HepG2 (cell line): ENCODE results near the gene RGS2. TPM values are rescaled to one million over a fixed set of nuclear protein-coding genes. Genes with fewer than 3 reads are reported as not detected.

ENCODE experiments used
- ATAC-seq: fragments of 200-7000 bp; cut with Tn5 transposase; 3 replicates; pipeline ENCODE4 v1.9.1; 2020; ENCODE audit warnings: mild to moderate bottlenecking, moderate library complexity
- BruUV-seq: library from RNA; stranded (reverse); fragments of 400-500 nt; replicated peaks from 2 replicates; lab custom pipeline; 2021; lab: Mats Ljungman, UMichigan
- CTCF ChIA-PET: fragments of 300-600 bp; formaldehyde crosslinking; extraction: SDS; loops from one replicate; lab custom pipeline; 2021; ENCODE audit warnings: low total read pairs, inconsistent platforms, low intra/inter-chr PET ratio; lab: Yijun Ruan, JAX
- POLR2A ChIA-PET: fragments of 350-600 bp; sonication (Branson Sonifier 250); formaldehyde crosslinking; loops from one replicate; lab custom pipeline; 2020; ENCODE audit warnings: antibody characterized with exemption, inconsistent platforms; lab: Yijun Ruan, JAX
- DNase-seq: peaks from one replicate; pipeline ENCODE4 v3.0.0-alpha.2; 2015; ENCODE audit warnings: low spot score
- FAIRE-seq: peaks from 3 replicates; lab custom pipeline; 2011; peaks lifted over from hg19 to GRCh38; lab: Jason Lieb, UNC
- H2AFZ ChIP-seq: one replicate; pipeline ENCODE4 v1.6.1; 2011; ENCODE audit warnings: low read length, inconsistent platforms
- H3K27ac ChIP-seq: fragments of 300-600 bp; 3 replicates; pipeline ENCODE4 v1.8.0; 2011; ENCODE audit warnings: mixed run types, mild to moderate bottlenecking, mixed read lengths, low read length, inconsistent platforms; ENCODE audit not compliant: insufficient read depth; ENCODE audit errors: extremely low read length
- H3K27me3 ChIP-seq, 2 experiments: fragments of 200-600 bp in 1 of 2; 2 replicates in 1 of 2; 3 replicates in 1 of 2; pipeline versions ENCODE4 v1.6.0 to v1.8.0; 2011; ENCODE audit warnings: low read length in 2 of 2, mild to moderate bottlenecking in 2 of 2, moderate library complexity in 2 of 2, inconsistent platforms in 1 of 2; ENCODE audit not compliant: insufficient read depth in 2 of 2, control insufficient read depth in 1 of 2
- H3K36me3 ChIP-seq, 2 experiments: fragments of 200-600 bp in 1 of 2; replicated peaks in 1 of 2; 2 replicates in 1 of 2; 3 replicates in 1 of 2; pipeline versions ENCODE4 v1.5.1 to v1.8.0; 2011; ENCODE audit warnings: low read length in 2 of 2, inconsistent platforms in 1 of 2; ENCODE audit not compliant: insufficient read depth in 2 of 2, control insufficient read depth in 1 of 2
- H3K4me1 ChIP-seq: 2 replicates; pipeline ENCODE4 v1.5.1; 2012; ENCODE audit warnings: low read length, inconsistent platforms; ENCODE audit not compliant: insufficient read depth
- H3K4me2 ChIP-seq: 2 replicates; pipeline ENCODE4 v1.6.0; 2011; ENCODE audit warnings: low read depth, low read length, inconsistent platforms
- H3K4me3 ChIP-seq, 3 experiments: fragments of 200-600 bp in 1 of 3; sonication (generic), shearing (Covaris generic) in 1 of 3; replicated peaks in 1 of 3; 2 replicates each; pipeline ENCODE4 v1.5.1; 2011 to 2016; ENCODE audit warnings: low read length in 3 of 3, inconsistent platforms in 2 of 3, low read depth in 2 of 3, mild to moderate bottlenecking in 2 of 3, control low read depth in 1 of 3, mixed read lengths in 1 of 3; ENCODE audit not compliant: insufficient read depth in 1 of 3
- H3K79me2 ChIP-seq: one replicate; pipeline ENCODE4 v1.6.1; 2011; ENCODE audit warnings: low read length, inconsistent platforms; ENCODE audit not compliant: insufficient read depth
- H3K9ac ChIP-seq: 2 replicates; pipeline ENCODE4 v1.6.0; 2011; ENCODE audit warnings: mild to moderate bottlenecking, low read depth, low read length, inconsistent platforms; ENCODE audit not compliant: insufficient read depth
- H3K9me3 ChIP-seq: 2 replicates; pipeline ENCODE4 v1.5.1; 2012; ENCODE audit warnings: mild to moderate bottlenecking, low read length
- H4K20me1 ChIP-seq: 2 replicates; pipeline ENCODE4 v1.6.0; 2011; ENCODE audit warnings: inconsistent platforms, mild to moderate bottlenecking, low read length, moderate library complexity; ENCODE audit not compliant: insufficient read depth
- CHD4 ChIP-seq: fragments of 200-600 bp; sonication (generic); IDR thresholded peaks from 2 replicates; pipeline ENCODE4 v1.7.0; 2017; ENCODE audit warnings: mild to moderate bottlenecking, low read length, borderline replicate concordance
- DMTF1 ChIP-seq: sonication (generic); formaldehyde crosslinking; IDR thresholded peaks from 2 replicates; pipeline ENCODE4 v1.4.0; 2020; ENCODE audit warnings: mild to moderate bottlenecking, missing genetic modification reagents
- ELF3 ChIP-seq: IDR thresholded peaks from 2 replicates; pipeline ENCODE4 v1.6.1; 2016; ENCODE audit warnings: missing genetic modification reagents, missing compliant biosample characterization
- KLF12 ChIP-seq: sonication (generic); formaldehyde crosslinking; IDR thresholded peaks from 2 replicates; pipeline ENCODE4 v1.4.0; 2020; ENCODE audit warnings: missing genetic modification reagents, borderline replicate concordance
- PLSCR1 ChIP-seq: sonication (generic); formaldehyde crosslinking; IDR thresholded peaks from 2 replicates; pipeline ENCODE4 v1.5.0; 2020; ENCODE audit warnings: missing genetic modification reagents, mild to moderate bottlenecking, borderline replicate concordance
- POGK ChIP-seq: sonication (generic); formaldehyde crosslinking; conservative IDR thresholded peaks from 2 replicates; pipeline ENCODE4 v1.8.0; 2022; ENCODE audit warnings: mild to moderate bottlenecking, moderate library complexity, missing genetic modification reagents
- RORA ChIP-seq: sonication (generic); formaldehyde crosslinking; IDR thresholded peaks from 2 replicates; pipeline ENCODE4 v1.5.0; 2020; ENCODE audit warnings: mild to moderate bottlenecking, missing genetic modification reagents, moderate library complexity
- SALL1 ChIP-seq: sonication (generic); formaldehyde crosslinking; IDR thresholded peaks from 2 replicates; pipeline ENCODE4 v1.8.0; 2022; ENCODE audit warnings: mild to moderate bottlenecking, missing genetic modification reagents
- ZHX1 ChIP-seq: sonication (generic); formaldehyde crosslinking; IDR thresholded peaks from 2 replicates; pipeline ENCODE4 v1.8.1; 2022; ENCODE audit warnings: low read depth, mild to moderate bottlenecking, missing genetic modification reagents
- ZNF20 ChIP-seq: sonication (generic); formaldehyde crosslinking; IDR thresholded peaks from 2 replicates; pipeline ENCODE4 v1.4.0; 2020; ENCODE audit warnings: mild to moderate bottlenecking, moderate library complexity, missing genetic modification reagents
- ZNF281 ChIP-seq: sonication (generic); formaldehyde crosslinking; IDR thresholded peaks from 2 replicates; pipeline ENCODE4 v1.4.0; 2020; ENCODE audit warnings: missing genetic modification reagents, borderline replicate concordance
- ZNF83 ChIP-seq: sonication (generic); formaldehyde crosslinking; IDR thresholded peaks from 2 replicates; pipeline ENCODE4 v1.4.0; 2020; ENCODE audit warnings: missing genetic modification reagents, mild to moderate bottlenecking, borderline replicate concordance
- WGBS: methylation state at CpG from one replicate; pipeline ENCODE4 v1.1.6; 2017; ENCODE audit warnings: low lambda C conversion rate; 5-methylcytosine and 5-hydroxymethylcytosine counted together
- in situ Hi-C: cut with HindIII; loops from 2 replicates; pipeline ENCODE4 v1.10.0; 2017; ENCODE audit warnings: low pct_unique_long_range_greater_than_20kb; ENCODE audit not compliant: extremely low pct_ligation_motif_present
- intact Hi-C: fragments of 100-400 bp; cut with micrococcal nuclease; formaldehyde crosslinking; loops from one replicate; pipeline ENCODE4 v1.10.0; 2022; ENCODE audit not compliant: unreplicated experiment
- polyA plus RNA-seq, 8 experiments: library from polyadenylated mRNA; depleted of rRNA in 3 of 8; stranded (reverse) in 7 of 8; unstranded in 1 of 8; fragments of >200 nt; fragmentation: Illumina TruSeq in 4 of 8; extraction: Trizol in 4 of 8; gene quantifications; 2 replicates each; pipeline versions ENCODE4 v1.2.1 to v1.2.3, GENCODE V29; 2011 to 2016; ENCODE audit warnings: low read depth in 4 of 8, missing spikeins in 1 of 8, mixed read lengths in 1 of 8; ENCODE audit not compliant: insufficient read depth in 1 of 8
- total RNA-seq, 5 experiments: library from RNA; depleted of rRNA; stranded (reverse); fragments of >200 nt; fragmentation: Illumina TruSeq; extraction: Trizol; gene quantifications; 2 replicates each; pipeline ENCODE4 v1.2.3, GENCODE V29; 2016; ENCODE audit warnings: low read depth in 1 of 5

RGS2 gene
- total and polyA plus RNA-seq, 2 of the 13 experiments (the other 11 are each of a cell fraction or from before 2014, with no cell fraction given), result 0.64 to 1.4 TPM

- 49% methylated on average over 6 of the region's 6 CpGs for WGBS
- H3K79me2 ChIP-seq, result no peaks in the 10 kb centered on the region
- FAIRE-seq (no peak), DNase-seq (no peak), ATAC-seq (no peak; the same call in 2 of the 3 replicates)
- in situ Hi-C loops, result no loop called here
- peaks cover 0 to 4% of the 10 kb centered on the region in 2 experiments; a peak in 1 of 5 replicates for H3K27me3 ChIP-seq
- H3K36me3 ChIP-seq, result no peaks in the 10 kb centered on the region
- H2AFZ ChIP-seq, result no peak overlapping the region
- H3K9ac ChIP-seq, result no peak overlapping the region
- peaks cover 29% of the 10 kb centered on the region for H3K4me1 ChIP-seq
- no peaks in the 10 kb centered on the region for H3K9me3 ChIP-seq
- H4K20me1 ChIP-seq, result no peaks in the 10 kb centered on the region
- CTCF ChIA-PET, result no interaction called here
- POLR2A ChIA-PET, result interaction anchor here (1.0 kb wide), 1 partner anchor 247 kb away, joined by 3 read pairs; the partner anchor contains the start of gene UCHL5
- H3K4me2 ChIP-seq, result no peak overlapping the region
- H3K4me3 ChIP-seq, result no peak overlapping the region
- H3K27ac ChIP-seq, result no peak overlapping the region
- no TSS peak for BruUV-seq
- intact Hi-C loops, result no loop called here
- TF ChIP-seq SALL1 (CRISPR knock-in tag) (peak; percentile 19; the same call in 1 of the 2 replicates), PLSCR1 (CRISPR knock-in tag) (no peak), RORA (CRISPR knock-in tag) (no peak), CHD4 (no peak), ZNF281 (CRISPR knock-in tag) (no peak), POGK (CRISPR knock-in tag) (no peak), KLF12 (CRISPR knock-in tag) (no peak), DMTF1 (no peak), ZNF20 (CRISPR knock-in tag) (no peak), ELF3 (no peak), ZNF83 (CRISPR knock-in tag) (no peak), ZHX1 (CRISPR knock-in tag) (no peak)
Observed at GRCh38 chr1:192811594-192812239, 2.9 kb downstream of the RGS2 start.
